ENCODE results near the gene CAPN12.
"Not testable (repeated sequence)": the region's sequence is repeated elsewhere in the genome, so short reads cannot be mapped to it uniquely, and the experiment has no call there.

CAPN12 gene

GRCh38 chr19:38769635-38770211 is 25.4 kb upstream of the CAPN12 start:
- DNase-seq (ENCODE audit: insufficient read length, low spot score), result peak; percentile 83
- FAIRE-seq, result peak; percentile 97
- TF ChIP-seq POU2F2 (IDR thresholded peaks at IDR 0.05; ENCODE audit: low read depth, low read length), result no peak
- TF ChIP-seq POLR2AphosphoS5 (IDR thresholded peaks at IDR 0.05; ENCODE audit: low read depth, low read length), result no peak
- 0 out of 2 replicates have a peak, but pooled peaks have one; percentile 33 for TF ChIP-seq TAF1 (IDR thresholded peaks at IDR 0.05; ENCODE audit: low read depth, low read length)
- peak; percentile 72 for TF ChIP-seq PAX5 (IDR thresholded peaks at IDR 0.05; ENCODE audit: insufficient read depth, low read length, severe bottlenecking)
- TF ChIP-seq SPI1 (IDR thresholded peaks at IDR 0.05; ENCODE audit: low read depth, low read length), result no peak
- no peak for TF ChIP-seq POLR2A (IDR thresholded peaks at IDR 0.05; ENCODE audit: low read depth, low read length)

- DNase-seq (ENCODE audit: insufficient read length, low spot score), result no peak
- TF ChIP-seq TAF1 (IDR thresholded peaks at IDR 0.05; ENCODE audit: low read depth, low read length) (no peak), SPI1 (IDR thresholded peaks at IDR 0.05; ENCODE audit: low read depth, low read length) (no peak), POLR2AphosphoS5 (IDR thresholded peaks at IDR 0.05; ENCODE audit: low read depth, low read length) (no peak), POU2F2 (IDR thresholded peaks at IDR 0.05; ENCODE audit: low read depth, low read length) (no peak), POLR2A (IDR thresholded peaks at IDR 0.05; ENCODE audit: low read depth, low read length) (no peak), PAX5 (IDR thresholded peaks at IDR 0.05; ENCODE audit: insufficient read depth, low read length, severe bottlenecking) (no peak)
- FAIRE-seq, result no peak
Observed at GRCh38 chr19:38766276-38767047, 22.2 kb upstream of the CAPN12 start.

GRCh38 chr19:38765214-38765613 is 20.9 kb upstream of the CAPN12 start:
- TF ChIP-seq POU2F2 (IDR thresholded peaks at IDR 0.05; ENCODE audit: low read depth, low read length) (no peak), POLR2A (IDR thresholded peaks at IDR 0.05; ENCODE audit: low read depth, low read length) (no peak), TAF1 (IDR thresholded peaks at IDR 0.05; ENCODE audit: low read depth, low read length) (no peak), SPI1 (IDR thresholded peaks at IDR 0.05; ENCODE audit: low read depth, low read length) (no peak), POLR2AphosphoS5 (IDR thresholded peaks at IDR 0.05; ENCODE audit: low read depth, low read length) (no peak), PAX5 (IDR thresholded peaks at IDR 0.05; ENCODE audit: insufficient read depth, low read length, severe bottlenecking) (no peak)
- no peak for DNase-seq (ENCODE audit: insufficient read length, low spot score)
- no peak for FAIRE-seq

- no peak for DNase-seq (ENCODE audit: insufficient read length, low spot score)
- TF ChIP-seq PAX5 (IDR thresholded peaks at IDR 0.05; ENCODE audit: insufficient read depth, low read length, severe bottlenecking) (no peak), POU2F2 (IDR thresholded peaks at IDR 0.05; ENCODE audit: low read depth, low read length) (no peak), SPI1 (IDR thresholded peaks at IDR 0.05; ENCODE audit: low read depth, low read length) (no peak), TAF1 (IDR thresholded peaks at IDR 0.05; ENCODE audit: low read depth, low read length) (no peak), POLR2A (IDR thresholded peaks at IDR 0.05; ENCODE audit: low read depth, low read length) (no peak)
- no peak for FAIRE-seq
Observed at GRCh38 chr19:38763795-38764220, 19.5 kb upstream of the CAPN12 start.

- not testable (repeated sequence) for DNase-seq (ENCODE audit: insufficient read length, low spot score); FAIRE-seq
Observed at GRCh38 chr19:38761884-38762389, 17.7 kb upstream of the CAPN12 start.

- not testable (repeated sequence) for FAIRE-seq; DNase-seq (ENCODE audit: insufficient read length, low spot score)
Observed at GRCh38 chr19:38760805-38761517, 16.7 kb upstream of the CAPN12 start.

- TF ChIP-seq POLR2A (IDR thresholded peaks at IDR 0.05; ENCODE audit: low read depth, low read length) (no peak), POU2F2 (IDR thresholded peaks at IDR 0.05; ENCODE audit: low read depth, low read length) (no peak), PAX5 (IDR thresholded peaks at IDR 0.05; ENCODE audit: insufficient read depth, low read length, severe bottlenecking) (no peak), TAF1 (IDR thresholded peaks at IDR 0.05; ENCODE audit: low read depth, low read length) (no peak), SPI1 (IDR thresholded peaks at IDR 0.05; ENCODE audit: low read depth, low read length) (no peak), POLR2AphosphoS5 (IDR thresholded peaks at IDR 0.05; ENCODE audit: low read depth, low read length) (no peak)
- FAIRE-seq (no peak), DNase-seq (ENCODE audit: insufficient read length, low spot score) (no peak)
Observed at GRCh38 chr19:38759590-38760003, 15.3 kb upstream of the CAPN12 start.

- FAIRE-seq; DNase-seq (ENCODE audit: insufficient read length, low spot score): not testable (repeated sequence)
Observed at GRCh38 chr19:38754196-38754595, 9.9 kb upstream of the CAPN12 start.

GRCh38 chr19:38753783-38754182 is 9.5 kb upstream of the CAPN12 start:
- not testable (repeated sequence) for DNase-seq (ENCODE audit: insufficient read length, low spot score); FAIRE-seq

- TF ChIP-seq POLR2A (IDR thresholded peaks at IDR 0.05; ENCODE audit: low read depth, low read length) (no peak), POU2F2 (IDR thresholded peaks at IDR 0.05; ENCODE audit: low read depth, low read length) (no peak), PAX5 (IDR thresholded peaks at IDR 0.05; ENCODE audit: insufficient read depth, low read length, severe bottlenecking) (no peak), POLR2AphosphoS5 (IDR thresholded peaks at IDR 0.05; ENCODE audit: low read depth, low read length) (no peak), SPI1 (IDR thresholded peaks at IDR 0.05; ENCODE audit: low read depth, low read length) (no peak), TAF1 (IDR thresholded peaks at IDR 0.05; ENCODE audit: low read depth, low read length) (no peak)
- DNase-seq (ENCODE audit: insufficient read length, low spot score), result no peak
Observed at GRCh38 chr19:38745316-38745715, 1.0 kb upstream of the CAPN12 start.

More at GRCh38 chr19:38745316-38745715, 1.0 kb upstream of the CAPN12 start:
- FAIRE-seq, result no peak
